Activated B cell treated with CpG ODN at 0.5 μM for 24 hours (primary cell): Measurements from ENCODE around the gene MLH1. TPM values are rescaled to one million over a fixed set of nuclear protein-coding genes. Genes with fewer than 3 reads are reported as not detected.

ENCODE experiments used
- ATAC-seq: fragments of 200-7000 bp; cut with Tn5 transposase; one replicate; pipeline ENCODE4 v1.10.0; 2021; ENCODE audit warnings: low read depth, mild to moderate bottlenecking, moderate library complexity
- CTCF ChIA-PET: fragments of 350-600 bp; sonication (Branson Sonifier 250); formaldehyde crosslinking; loops from one replicate; lab custom pipeline; 2021; ENCODE audit warnings: antibody characterized with exemption; lab: Charles Lee
- POLR2A ChIA-PET: fragments of 350-600 bp; sonication (Branson Sonifier 250); formaldehyde crosslinking; loops from one replicate; lab custom pipeline; 2021; ENCODE audit warnings: antibody characterized with exemption; lab: Charles Lee
- DNase-seq: peaks from one replicate; pipeline ENCODE4 v3.0.0; 2022
- H3K27ac Mint-ChIP-seq: one replicate; pipeline ENCODE4 v1.8.0; 2020; ENCODE audit warnings: mixed read lengths
- H3K27me3 Mint-ChIP-seq: one replicate; pipeline ENCODE4 v1.8.0; 2021; ENCODE audit warnings: mixed read lengths
- H3K36me3 Mint-ChIP-seq: one replicate; pipeline ENCODE4 v1.8.0; 2021; ENCODE audit warnings: low read depth, mixed read lengths
- H3K4me1 Mint-ChIP-seq: one replicate; pipeline ENCODE4 v1.8.0; 2021; ENCODE audit warnings: mixed read lengths
- H3K4me3 Mint-ChIP-seq: one replicate; pipeline ENCODE4 v1.8.0; 2020; ENCODE audit warnings: mild to moderate bottlenecking, mixed read lengths
- H3K9me3 Mint-ChIP-seq: one replicate; pipeline ENCODE4 v1.8.0; 2020; ENCODE audit warnings: mixed read lengths
- intact Hi-C: fragments of 100-400 bp; cut with micrococcal nuclease; formaldehyde crosslinking; loops from one replicate; pipeline ENCODE4 v1.15.1; 2024
- total RNA-seq: library from RNA; stranded (reverse); gene quantifications from 2 replicates; pipeline ENCODE4 v1.2.3, GENCODE V29; 2022
- TF ChIP-seq, protein P1 (sequence below): fragments of 200-600 bp; IDR thresholded peaks from one replicate; pipeline ENCODE4 v1.8.0; 2022; ENCODE audit warnings: antibody characterized with exemption, mild to moderate bottlenecking

Gene MLH1
- total RNA-seq, 1 donor from 2014 or later = 46.2 TPM

DNA sequence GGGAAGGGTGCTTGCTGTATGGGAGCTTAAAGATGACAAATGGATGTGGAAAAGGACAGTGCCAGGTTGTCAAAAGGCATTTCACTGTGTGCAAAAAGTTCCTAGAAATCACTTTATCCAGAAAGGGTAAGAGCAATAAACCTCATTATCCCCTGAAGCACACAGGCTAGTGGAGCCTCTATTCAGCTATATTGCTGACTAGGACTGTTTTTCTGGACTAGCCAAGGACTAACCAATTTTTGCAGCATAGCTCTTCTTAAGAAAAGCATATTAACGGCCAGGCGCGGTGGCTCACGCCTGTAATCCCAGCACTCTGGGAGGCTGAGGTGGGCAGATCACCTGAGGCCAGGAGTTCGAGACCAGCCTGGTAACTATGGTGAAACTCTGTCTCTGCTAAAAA, 64.8 kb downstream of the MLH1 start:
- no peak for DNase-seq
- Mint-ChIP-seq H3K9me3 (no peaks in the 10 kb centered on the region), H3K27me3 (no peaks in the 10 kb centered on the region), H3K4me1 (peaks cover 19% of the 10 kb centered on the region), H3K4me3 (no peak overlapping the region), H3K27ac (no peak overlapping the region), H3K36me3 (peaks cover 78% of the 10 kb centered on the region)
- POLR2A ChIA-PET = no interaction called here
- intact Hi-C loops = no loop called here
- CTCF ChIA-PET = no interaction called here
- TF ChIP-seq, protein P1, sequence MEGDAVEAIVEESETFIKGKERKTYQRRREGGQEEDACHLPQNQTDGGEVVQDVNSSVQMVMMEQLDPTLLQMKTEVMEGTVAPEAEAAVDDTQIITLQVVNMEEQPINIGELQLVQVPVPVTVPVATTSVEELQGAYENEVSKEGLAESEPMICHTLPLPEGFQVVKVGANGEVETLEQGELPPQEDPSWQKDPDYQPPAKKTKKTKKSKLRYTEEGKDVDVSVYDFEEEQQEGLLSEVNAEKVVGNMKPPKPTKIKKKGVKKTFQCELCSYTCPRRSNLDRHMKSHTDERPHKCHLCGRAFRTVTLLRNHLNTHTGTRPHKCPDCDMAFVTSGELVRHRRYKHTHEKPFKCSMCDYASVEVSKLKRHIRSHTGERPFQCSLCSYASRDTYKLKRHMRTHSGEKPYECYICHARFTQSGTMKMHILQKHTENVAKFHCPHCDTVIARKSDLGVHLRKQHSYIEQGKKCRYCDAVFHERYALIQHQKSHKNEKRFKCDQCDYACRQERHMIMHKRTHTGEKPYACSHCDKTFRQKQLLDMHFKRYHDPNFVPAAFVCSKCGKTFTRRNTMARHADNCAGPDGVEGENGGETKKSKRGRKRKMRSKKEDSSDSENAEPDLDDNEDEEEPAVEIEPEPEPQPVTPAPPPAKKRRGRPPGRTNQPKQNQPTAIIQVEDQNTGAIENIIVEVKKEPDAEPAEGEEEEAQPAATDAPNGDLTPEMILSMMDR = no peak
- ATAC-seq = no peak

DNA sequence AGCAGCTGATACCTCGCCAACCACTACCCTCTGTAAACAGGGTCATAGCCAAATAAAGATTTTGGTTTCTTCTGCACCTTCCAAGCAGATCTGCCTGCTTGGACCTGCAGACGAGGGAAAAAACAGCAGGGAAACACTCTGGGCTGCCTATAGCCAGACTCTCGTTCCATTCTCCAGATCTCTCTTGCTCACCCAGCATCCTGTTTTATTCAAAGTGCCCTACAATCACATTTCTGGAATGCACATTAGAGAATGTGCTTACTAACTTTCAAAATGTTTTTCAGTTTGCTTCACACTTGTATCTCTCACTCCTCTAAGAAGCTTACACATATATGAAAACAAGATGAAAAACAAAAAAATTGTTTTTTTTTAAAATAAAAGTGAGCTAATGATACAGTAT, 71.4 kb downstream of the MLH1 start:
- Mint-ChIP-seq H3K4me1 (no peaks in the 10 kb centered on the region), H3K36me3 (peaks cover 53% of the 10 kb centered on the region), H3K27ac (no peak overlapping the region), H3K9me3 (no peaks in the 10 kb centered on the region), H3K4me3 (no peak overlapping the region), H3K27me3 (no peaks in the 10 kb centered on the region)
- ATAC-seq = no peak
- no peak for DNase-seq
- POLR2A ChIA-PET = no interaction called here
- intact Hi-C loops = no loop called here
- CTCF ChIA-PET = no interaction called here
- TF ChIP-seq, protein P1 = no peak

- no peak for DNase-seq
- no peak overlapping the region for H3K27ac Mint-ChIP-seq
- no peak overlapping the region for H3K4me3 Mint-ChIP-seq
- no peaks in the 10 kb centered on the region for H3K4me1 Mint-ChIP-seq
- ATAC-seq = no peak
- no peaks in the 10 kb centered on the region for H3K9me3 Mint-ChIP-seq
- ChIA-PET POLR2A (no interaction called here), CTCF (no interaction called here)
- TF ChIP-seq, protein P1 = no peak
- H3K36me3 Mint-ChIP-seq = peaks cover 35% of the 10 kb centered on the region
- H3K27me3 Mint-ChIP-seq = no peaks in the 10 kb centered on the region
- intact Hi-C loops = no loop called here
Observed at GRCh38 chr3:37067577-37067976, 74.3 kb downstream of the MLH1 start.

DNA sequence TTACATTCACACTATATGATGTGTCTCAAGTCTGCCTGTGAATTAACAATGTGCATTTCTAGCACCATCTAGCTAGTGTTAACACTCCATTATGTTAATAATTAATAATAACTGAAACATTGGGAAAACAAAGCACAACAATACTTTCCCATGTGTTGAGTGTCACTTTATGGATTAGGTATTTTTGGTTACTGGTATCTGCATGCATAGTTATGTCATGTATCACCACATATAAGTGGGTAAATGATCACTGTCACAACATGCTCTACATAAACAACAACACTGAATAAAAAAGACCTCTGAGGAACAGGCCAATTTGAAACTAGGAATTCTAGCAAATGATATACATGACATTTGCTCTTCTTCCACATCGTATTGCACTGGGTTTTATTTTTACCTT, 74.7 kb downstream of the MLH1 start:
- Mint-ChIP-seq H3K4me3 (no peak overlapping the region), H3K4me1 (no peaks in the 10 kb centered on the region), H3K27me3 (no peaks in the 10 kb centered on the region), H3K27ac (no peak overlapping the region), H3K9me3 (no peaks in the 10 kb centered on the region), H3K36me3 (peaks cover 33% of the 10 kb centered on the region)
- no peak for ATAC-seq
- ChIA-PET POLR2A (no interaction called here), CTCF (no interaction called here)
- no peak for DNase-seq
- intact Hi-C loops = no loop called here
- TF ChIP-seq, protein P1 = no peak

DNA sequence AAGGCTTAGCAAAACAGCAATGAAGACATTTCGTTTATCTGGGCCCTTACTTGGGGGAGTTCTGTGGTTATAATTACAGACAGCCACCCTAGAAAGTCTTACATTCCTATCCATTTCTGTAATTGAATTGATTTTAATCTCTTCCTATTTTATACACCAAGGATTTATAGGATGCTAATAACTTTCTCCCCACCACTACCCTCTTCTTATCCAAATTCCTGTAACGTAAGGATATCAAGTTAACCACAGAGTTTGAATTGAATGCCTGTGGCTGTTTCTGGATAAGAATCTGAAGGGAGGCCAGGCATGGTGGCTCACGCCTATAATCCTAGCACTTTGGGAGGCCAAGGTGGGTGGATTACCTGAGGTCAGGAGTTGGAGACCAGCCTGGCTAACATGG, 78.6 kb downstream of the MLH1 start:
- intact Hi-C loops = no loop called here
- ATAC-seq (no peak), DNase-seq (no peak)
- Mint-ChIP-seq H3K4me1 (no peaks in the 10 kb centered on the region), H3K27me3 (no peaks in the 10 kb centered on the region), H3K4me3 (no peak overlapping the region), H3K36me3 (peaks cover 41% of the 10 kb centered on the region), H3K27ac (no peak overlapping the region), H3K9me3 (no peaks in the 10 kb centered on the region)
- CTCF ChIA-PET = no interaction called here
- POLR2A ChIA-PET = no interaction called here
- TF ChIP-seq, protein P1 = no peak
